ENCODE measurements around the gene PEA15.
A peak's percentile ranks its signal among the peaks of the same experiment; 100 is the strongest.

Gene PEA15

DNA sequence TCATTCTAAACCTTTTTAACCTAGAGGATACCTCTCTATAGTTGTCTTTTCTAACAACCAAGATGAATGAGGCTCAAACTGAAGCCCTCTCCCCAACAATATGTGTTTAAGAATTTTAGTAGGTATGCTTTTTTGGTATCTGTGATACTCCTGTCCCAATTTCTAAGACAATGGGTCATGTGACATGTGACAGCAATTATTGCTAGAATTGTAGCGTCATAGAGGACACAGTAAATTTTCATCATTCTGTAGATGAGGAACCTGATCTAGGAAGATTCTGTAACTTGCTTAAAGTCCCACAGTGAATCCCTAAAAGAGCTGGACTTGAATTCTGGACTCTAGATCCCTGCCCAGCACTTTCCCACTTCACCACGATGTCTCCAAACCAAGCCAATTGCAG is 26.5 kb upstream of the PEA15 start:
- H3K9me3 ChIP-seq (ENCODE audit: control insufficient read depth in 2 of 2, low read length in 2 of 2) = no peaks in the 10 kb centered on the region
- no peak overlapping the region for H3K9ac ChIP-seq (ENCODE audit: low read length in 2 of 2)
- H3K4me1 ChIP-seq (ENCODE audit: control insufficient read depth, insufficient read depth, low read length) = no peaks in the 10 kb centered on the region
- no peak overlapping the region for H3K4me3 ChIP-seq (ENCODE audit: low read length in 2 of 2)
- no peaks in the 10 kb centered on the region for H3K27me3 ChIP-seq (ENCODE audit: control insufficient read depth in 1 of 2, insufficient read depth in 2 of 2, low read length in 2 of 2)
- H3K27ac ChIP-seq (ENCODE audit: low read length) = no peak overlapping the region
- no peaks in the 10 kb centered on the region for H3K36me3 ChIP-seq (ENCODE audit: control insufficient read depth in 2 of 2, insufficient read depth in 2 of 2, low read length in 2 of 2)

DNA sequence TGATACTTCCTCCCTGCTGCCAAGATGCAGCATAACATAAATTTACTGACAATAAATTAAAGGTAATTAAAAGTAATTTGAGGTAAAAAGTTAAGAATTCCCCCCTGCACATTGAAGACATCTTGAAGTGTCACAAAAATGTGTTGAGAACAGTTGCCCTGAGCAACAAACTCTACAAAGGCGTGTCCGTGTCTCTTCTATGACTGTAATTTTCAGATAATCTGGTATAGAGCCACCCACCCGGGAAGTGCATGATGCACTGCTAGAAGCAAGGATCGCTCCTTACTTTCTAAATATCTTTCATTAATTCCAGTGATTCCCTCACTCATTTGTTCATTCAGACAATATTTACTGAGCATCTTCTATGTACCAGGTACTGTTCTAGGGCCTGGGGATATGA is 25.8 kb upstream of the PEA15 start:
- Histone ChIP-seq H3K36me3 (ENCODE audit: control insufficient read depth in 2 of 2, insufficient read depth in 2 of 2, low read length in 2 of 2) (no peaks in the 10 kb centered on the region), H3K27me3 (ENCODE audit: control insufficient read depth in 1 of 2, insufficient read depth in 2 of 2, low read length in 2 of 2) (no peaks in the 10 kb centered on the region), H3K27ac (ENCODE audit: low read length) (no peak overlapping the region), H3K4me3 (ENCODE audit: low read length in 2 of 2) (no peak overlapping the region), H3K9ac (ENCODE audit: low read length in 2 of 2) (no peak overlapping the region), H3K4me1 (ENCODE audit: control insufficient read depth, insufficient read depth, low read length) (no peaks in the 10 kb centered on the region), H3K9me3 (ENCODE audit: control insufficient read depth in 2 of 2, low read length in 2 of 2) (no peaks in the 10 kb centered on the region)

GRCh38 chr1:160186246-160186645 is 18.9 kb upstream of the PEA15 start:
- Histone ChIP-seq H3K9ac (ENCODE audit: low read length in 2 of 2) (no peak overlapping the region), H3K4me3 (ENCODE audit: low read length in 2 of 2) (no peak overlapping the region), H3K27me3 (ENCODE audit: control insufficient read depth in 1 of 2, insufficient read depth in 2 of 2, low read length in 2 of 2) (no peaks in the 10 kb centered on the region), H3K4me1 (ENCODE audit: control insufficient read depth, insufficient read depth, low read length) (peaks cover 21% of the 10 kb centered on the region), H3K27ac (ENCODE audit: low read length) (no peak overlapping the region), H3K9me3 (ENCODE audit: control insufficient read depth in 2 of 2, low read length in 2 of 2) (no peaks in the 10 kb centered on the region), H3K36me3 (ENCODE audit: control insufficient read depth in 2 of 2, insufficient read depth in 2 of 2, low read length in 2 of 2) (no peaks in the 10 kb centered on the region)

DNA sequence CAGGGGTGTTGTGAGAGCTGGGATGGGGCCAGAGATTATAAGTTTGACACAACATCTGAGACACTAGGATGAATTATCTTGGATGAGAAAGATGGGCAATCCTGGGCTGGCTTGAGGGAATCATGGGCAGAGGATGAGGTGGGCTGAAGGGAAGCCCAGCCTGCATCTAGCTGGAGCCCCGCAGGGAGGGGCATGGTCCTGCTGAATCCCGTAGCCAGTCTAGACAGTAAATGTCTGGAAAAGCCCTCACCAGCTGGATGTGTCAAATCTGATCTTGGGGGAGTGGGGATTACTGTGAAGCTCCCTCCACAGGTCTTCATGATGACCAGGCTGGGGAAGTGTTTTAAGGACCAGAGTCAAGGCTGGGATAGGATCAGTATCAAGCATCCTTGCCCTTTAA is 18.5 kb upstream of the PEA15 start:
- H3K9me3 ChIP-seq (ENCODE audit: control insufficient read depth in 2 of 2, low read length in 2 of 2) = no peaks in the 10 kb centered on the region
- H3K27ac ChIP-seq (ENCODE audit: low read length) = no peak overlapping the region
- H3K36me3 ChIP-seq (ENCODE audit: control insufficient read depth in 2 of 2, insufficient read depth in 2 of 2, low read length in 2 of 2) = no peaks in the 10 kb centered on the region
- no peak overlapping the region for H3K4me3 ChIP-seq (ENCODE audit: low read length in 2 of 2)
- H3K27me3 ChIP-seq (ENCODE audit: control insufficient read depth in 1 of 2, insufficient read depth in 2 of 2, low read length in 2 of 2) = no peaks in the 10 kb centered on the region
- no peak overlapping the region for H3K9ac ChIP-seq (ENCODE audit: low read length in 2 of 2)
- peaks cover 25% of the 10 kb centered on the region for H3K4me1 ChIP-seq (ENCODE audit: control insufficient read depth, insufficient read depth, low read length)

DNA sequence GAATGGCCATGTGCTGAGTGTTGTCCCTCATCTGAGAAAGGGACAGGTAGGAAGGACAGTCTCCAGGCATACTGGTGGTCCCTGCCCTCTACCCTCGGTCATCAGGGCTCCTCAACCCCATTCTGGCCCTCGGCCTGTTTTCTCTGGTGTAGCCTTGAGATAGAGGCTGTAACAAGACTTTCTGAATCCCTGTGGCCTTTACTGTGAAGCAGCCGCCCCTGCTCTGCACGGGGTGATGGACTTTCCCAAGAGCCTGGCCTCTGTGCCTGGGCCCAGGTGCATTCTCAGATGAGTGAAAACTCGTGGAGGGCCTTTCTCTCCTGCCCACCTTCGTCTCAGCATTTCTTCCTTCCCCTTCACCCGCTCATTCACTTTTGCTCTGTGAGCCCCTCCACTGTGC is 17.8 kb upstream of the PEA15 start:
- H3K27ac ChIP-seq (ENCODE audit: low read length) = no peak overlapping the region
- H3K27me3 ChIP-seq (ENCODE audit: control insufficient read depth in 1 of 2, insufficient read depth in 2 of 2, low read length in 2 of 2) = no peaks in the 10 kb centered on the region
- H3K9ac ChIP-seq (ENCODE audit: low read length in 2 of 2) = no peak overlapping the region

DNA sequence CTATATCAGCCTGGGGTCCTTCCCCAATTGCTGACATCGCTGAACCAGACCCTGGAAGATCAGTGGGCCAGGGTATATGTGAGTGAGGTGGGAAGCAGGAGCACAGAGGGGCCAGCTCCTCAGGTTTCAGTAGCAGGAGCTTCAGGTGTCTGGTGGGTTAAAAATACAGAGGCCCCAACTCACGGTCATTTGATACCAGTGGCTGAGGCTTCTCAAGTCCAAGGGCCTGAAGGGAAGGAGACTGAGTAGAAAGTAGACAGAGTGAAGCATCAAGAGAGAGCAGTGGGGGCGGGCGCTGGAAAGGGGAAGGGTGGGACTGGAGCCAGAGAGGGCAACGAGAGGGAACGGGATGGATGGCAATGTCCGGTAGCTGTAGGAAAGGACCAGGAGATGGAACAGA is 16.8 kb upstream of the PEA15 start:
- Histone ChIP-seq H3K4me1 (ENCODE audit: control insufficient read depth, insufficient read depth, low read length) (peaks cover 35% of the 10 kb centered on the region), H3K4me3 (ENCODE audit: low read length in 2 of 2) (no peak overlapping the region), H3K27me3 (ENCODE audit: control insufficient read depth in 1 of 2, insufficient read depth in 2 of 2, low read length in 2 of 2) (no peaks in the 10 kb centered on the region), H3K36me3 (ENCODE audit: control insufficient read depth in 2 of 2, insufficient read depth in 2 of 2, low read length in 2 of 2) (no peaks in the 10 kb centered on the region), H3K9ac (ENCODE audit: low read length in 2 of 2) (no peak overlapping the region), H3K27ac (ENCODE audit: low read length) (no peak overlapping the region), H3K9me3 (ENCODE audit: control insufficient read depth in 2 of 2, low read length in 2 of 2) (no peaks in the 10 kb centered on the region)

More for the DNA sequence above, 17.8 kb upstream of the PEA15 start:
- Histone ChIP-seq H3K9me3 (ENCODE audit: control insufficient read depth in 2 of 2, low read length in 2 of 2) (no peaks in the 10 kb centered on the region), H3K4me1 (ENCODE audit: control insufficient read depth, insufficient read depth, low read length) (peaks cover 31% of the 10 kb centered on the region), H3K36me3 (ENCODE audit: control insufficient read depth in 2 of 2, insufficient read depth in 2 of 2, low read length in 2 of 2) (no peaks in the 10 kb centered on the region), H3K4me3 (ENCODE audit: low read length in 2 of 2) (no peak overlapping the region)

GRCh38 chr1:160189649-160190625 is 15.2 kb upstream of the PEA15 start, which contains the start of gene CASQ1:
CASQ1 (plus strand) TSS chr1:160190575; CDS start chr1:160190752, 177 bp downstream.
- H3K27me3 ChIP-seq (ENCODE audit: control insufficient read depth in 1 of 2, insufficient read depth in 2 of 2, low read length in 2 of 2) = no peaks in the 10 kb centered on the region
- H3K27ac ChIP-seq (ENCODE audit: low read length) = no peak within 1 kb of the TSS
- no peaks in the 10 kb centered on the region for H3K36me3 ChIP-seq (ENCODE audit: control insufficient read depth in 2 of 2, insufficient read depth in 2 of 2, low read length in 2 of 2)
- H3K9ac ChIP-seq (ENCODE audit: low read length in 2 of 2) = peak within 1 kb of the TSS; percentile 2 to 13
- H3K4me3 ChIP-seq (ENCODE audit: low read length in 2 of 2) = peak within 1 kb of the TSS; percentile 18 to 44
- no peaks in the 10 kb centered on the region for H3K9me3 ChIP-seq (ENCODE audit: control insufficient read depth in 2 of 2, low read length in 2 of 2)
- peaks cover 39% of the 10 kb centered on the region for H3K4me1 ChIP-seq (ENCODE audit: control insufficient read depth, insufficient read depth, low read length)

DNA sequence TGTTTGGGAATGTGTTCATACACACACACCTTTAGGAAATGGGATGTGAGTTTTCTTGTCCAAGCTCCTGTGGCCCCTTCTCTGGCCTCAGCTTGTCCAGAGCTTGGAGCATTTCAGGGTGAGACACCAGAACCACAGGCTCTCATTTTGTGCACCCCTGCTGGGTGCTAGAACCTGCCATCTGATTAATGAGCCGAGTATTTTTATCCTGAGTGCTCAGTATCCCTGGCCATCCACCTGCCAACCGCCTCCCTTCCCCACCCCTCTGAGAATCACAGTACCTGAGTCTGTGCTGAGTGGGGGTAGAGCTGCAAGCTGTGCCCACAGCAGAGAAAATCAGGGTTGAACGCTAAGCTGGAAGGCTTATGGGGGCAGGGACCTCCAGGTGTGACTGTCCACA is 13.4 kb upstream of the PEA15 start:
- no peaks in the 10 kb centered on the region for H3K27me3 ChIP-seq (ENCODE audit: control insufficient read depth in 1 of 2, insufficient read depth in 2 of 2, low read length in 2 of 2)
- no peaks in the 10 kb centered on the region for H3K36me3 ChIP-seq (ENCODE audit: control insufficient read depth in 2 of 2, insufficient read depth in 2 of 2, low read length in 2 of 2)
- no peaks in the 10 kb centered on the region for H3K9me3 ChIP-seq (ENCODE audit: control insufficient read depth in 2 of 2, low read length in 2 of 2)
- H3K4me3 ChIP-seq (ENCODE audit: low read length in 2 of 2) = no peak overlapping the region
- H3K4me1 ChIP-seq (ENCODE audit: control insufficient read depth, insufficient read depth, low read length) = peaks cover 39% of the 10 kb centered on the region
- H3K27ac ChIP-seq (ENCODE audit: low read length) = no peak overlapping the region
- no peak overlapping the region for H3K9ac ChIP-seq (ENCODE audit: low read length in 2 of 2)

GRCh38 chr1:160192234-160192633 is 12.9 kb upstream of the PEA15 start:
- Histone ChIP-seq H3K9ac (ENCODE audit: low read length in 2 of 2) (peak overlapping the region in 1 of 2 donors; percentile 36), H3K4me3 (ENCODE audit: low read length in 2 of 2) (peak overlapping the region in 1 of 2 donors; percentile 57), H3K9me3 (ENCODE audit: control insufficient read depth in 2 of 2, low read length in 2 of 2) (no peaks in the 10 kb centered on the region), H3K36me3 (ENCODE audit: control insufficient read depth in 2 of 2, insufficient read depth in 2 of 2, low read length in 2 of 2) (no peaks in the 10 kb centered on the region), H3K4me1 (ENCODE audit: control insufficient read depth, insufficient read depth, low read length) (peaks cover 39% of the 10 kb centered on the region), H3K27me3 (ENCODE audit: control insufficient read depth in 1 of 2, insufficient read depth in 2 of 2, low read length in 2 of 2) (no peaks in the 10 kb centered on the region), H3K27ac (ENCODE audit: low read length) (no peak overlapping the region)

DNA sequence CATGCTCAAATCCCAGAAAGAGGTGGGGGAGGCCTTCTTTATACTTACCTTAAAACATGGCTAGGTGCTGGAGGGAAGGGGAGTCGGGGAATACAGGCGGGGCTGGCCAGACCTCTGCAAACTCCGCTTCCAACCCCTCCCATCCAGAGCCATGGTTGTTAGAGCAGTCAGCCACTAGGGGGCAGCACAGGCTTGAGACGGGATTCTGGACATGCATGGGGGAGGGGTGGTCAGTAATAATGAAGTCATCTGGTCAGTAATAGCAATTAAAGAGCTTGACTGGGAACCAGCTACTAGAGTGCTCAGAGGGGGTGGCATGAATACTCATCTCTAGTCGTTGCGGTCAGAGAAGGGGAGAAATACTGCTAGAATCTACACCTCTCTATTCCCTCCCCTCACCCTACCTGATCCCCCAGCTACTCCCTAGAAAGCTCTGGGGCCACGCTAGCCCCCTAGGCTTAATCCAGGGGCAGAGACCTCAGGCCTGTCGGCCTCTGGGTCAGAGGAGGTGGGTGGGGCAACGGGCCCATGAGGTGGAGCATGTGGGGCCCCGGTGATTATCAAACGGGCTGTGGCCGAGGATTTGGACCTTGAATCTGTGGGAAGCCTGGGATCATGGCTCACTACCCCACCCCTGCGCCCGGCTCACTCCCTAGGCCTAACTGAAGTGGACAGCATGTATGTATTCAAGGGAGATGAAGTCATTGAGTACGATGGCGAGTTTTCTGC is 11.9 kb upstream of the PEA15 start:
- no peak overlapping the region for H3K27ac ChIP-seq (ENCODE audit: low read length)
- no peaks in the 10 kb centered on the region for H3K9me3 ChIP-seq (ENCODE audit: control insufficient read depth in 2 of 2, low read length in 2 of 2)
- no peaks in the 10 kb centered on the region for H3K27me3 ChIP-seq (ENCODE audit: control insufficient read depth in 1 of 2, insufficient read depth in 2 of 2, low read length in 2 of 2)
- no peaks in the 10 kb centered on the region for H3K36me3 ChIP-seq (ENCODE audit: control insufficient read depth in 2 of 2, insufficient read depth in 2 of 2, low read length in 2 of 2)
- H3K4me1 ChIP-seq (ENCODE audit: control insufficient read depth, insufficient read depth, low read length) = peaks cover 39% of the 10 kb centered on the region
- peak overlapping the region; percentile 57 for H3K4me3 ChIP-seq (ENCODE audit: low read length in 2 of 2)
- H3K9ac ChIP-seq (ENCODE audit: low read length in 2 of 2) = peak overlapping the region; percentile 56 to 58

Measured in stomach smooth muscle (tissue), 2 donors.